ENCODE data around the gene SLC15A1.
A peak's percentile ranks its signal among the peaks of the same experiment; 100 is the strongest.

Gene SLC15A1

DNA sequence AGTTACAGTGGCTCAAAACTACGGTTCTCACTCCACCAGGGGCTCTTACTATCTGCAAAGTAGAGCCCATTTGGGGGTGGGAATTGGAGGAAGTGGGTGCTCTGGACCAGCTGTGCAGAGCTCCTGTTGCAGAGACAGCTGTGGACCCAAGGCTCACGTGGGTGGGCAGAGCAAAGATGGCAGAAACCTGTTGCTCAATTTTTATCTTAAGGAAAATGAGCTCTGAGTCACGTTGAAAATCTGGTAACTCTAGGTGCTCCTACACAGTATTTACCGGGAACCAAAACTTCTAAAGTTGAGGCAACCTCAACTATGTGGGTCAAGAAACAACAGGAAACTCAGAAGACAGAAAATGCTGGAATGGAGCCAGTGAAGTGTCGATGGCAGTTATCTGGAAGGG is 30.2 kb upstream of the SLC15A1 start:
- in situ Hi-C loops (cut with HindIII; ENCODE audit: low pct_ligation_motif_present, low pct_unique_long_range_greater_than_20kb, low sequenced_read_pairs), result no loop called here
- DNase-seq, result no peak

DNA sequence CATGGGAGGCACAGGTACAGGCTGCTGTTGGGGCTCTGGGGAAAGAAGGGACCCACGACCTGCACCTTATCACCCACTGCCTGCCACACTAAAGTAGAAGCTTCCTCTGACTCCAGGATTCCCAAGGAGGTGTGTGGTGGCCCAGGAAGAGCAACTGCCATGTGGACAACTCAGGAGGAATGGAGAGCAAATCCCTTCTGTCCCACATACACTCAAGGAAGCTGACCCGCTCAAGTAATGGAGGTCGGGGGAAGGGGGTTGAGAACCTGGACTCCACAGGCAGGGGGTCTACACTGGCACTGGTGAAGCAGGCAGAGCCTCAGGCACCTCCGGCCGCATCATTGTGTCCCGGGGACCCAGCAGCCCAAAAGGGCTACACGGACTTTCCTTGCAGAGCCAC is 29.4 kb upstream of the SLC15A1 start:
- no peak for DNase-seq
- in situ Hi-C loops (cut with HindIII; ENCODE audit: low pct_ligation_motif_present, low pct_unique_long_range_greater_than_20kb, low sequenced_read_pairs), result no loop called here

DNA sequence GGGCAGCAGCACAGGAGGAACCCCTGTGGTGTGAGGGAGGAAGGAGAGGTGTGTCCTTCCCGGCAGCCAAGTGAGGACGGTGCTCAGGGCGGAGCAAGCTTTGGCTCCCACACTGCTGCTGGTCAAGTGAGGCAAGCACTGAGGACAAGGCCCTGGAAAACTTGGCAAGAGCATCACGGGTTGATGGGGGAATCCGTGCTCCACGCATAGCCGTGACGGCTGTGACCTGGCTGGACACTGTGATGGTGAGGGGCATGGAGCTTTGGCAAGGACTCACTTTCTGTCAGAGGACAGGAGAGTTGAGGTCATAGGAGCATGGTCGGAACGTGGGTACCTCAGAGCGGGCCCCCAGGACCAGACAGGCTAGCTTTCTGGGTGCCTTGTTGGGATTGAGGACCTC is 29.0 kb upstream of the SLC15A1 start:
- no peak for DNase-seq
- in situ Hi-C loops (cut with HindIII; ENCODE audit: low pct_ligation_motif_present, low pct_unique_long_range_greater_than_20kb, low sequenced_read_pairs), result no loop called here

DNA sequence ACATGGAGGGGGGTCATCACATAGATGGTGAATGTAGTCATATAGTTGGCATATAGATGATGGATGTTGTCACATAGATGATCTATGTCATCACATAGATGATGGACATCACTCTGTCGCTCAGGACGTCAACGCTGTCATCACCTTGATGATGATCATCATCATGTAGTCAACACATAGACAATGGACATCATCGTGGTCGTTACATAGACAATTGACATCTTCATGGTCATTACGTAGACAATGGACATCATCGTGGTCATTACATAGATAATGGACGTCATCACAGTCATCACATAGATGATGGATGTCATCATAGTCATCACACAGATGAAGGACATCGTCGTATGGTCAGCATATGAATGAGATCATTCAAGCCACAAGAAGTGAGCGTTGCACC is 28.6 kb upstream of the SLC15A1 start:
- in situ Hi-C loops (cut with HindIII; ENCODE audit: low pct_ligation_motif_present, low pct_unique_long_range_greater_than_20kb, low sequenced_read_pairs), result no loop called here
- DNase-seq, result no peak

DNA sequence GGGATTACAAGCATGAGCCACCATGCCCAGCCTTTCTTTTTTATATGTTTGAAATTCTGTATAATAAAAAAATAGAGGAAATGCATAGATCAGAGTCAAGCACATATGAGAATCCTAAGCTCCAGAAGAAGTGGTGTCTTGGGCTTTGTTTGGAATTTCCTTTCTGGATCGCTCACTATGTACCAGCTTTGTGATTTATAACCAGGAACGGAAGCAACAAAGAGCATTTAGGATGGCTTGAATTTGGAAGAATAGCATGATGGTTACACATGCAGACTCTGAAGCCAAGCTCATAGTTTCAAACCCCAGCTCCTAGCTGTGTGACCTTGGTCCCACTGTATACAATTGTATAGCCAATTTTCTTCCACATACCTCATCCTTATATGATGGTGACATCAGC is 28.0 kb upstream of the SLC15A1 start:
- no peak for DNase-seq
- in situ Hi-C loops (cut with HindIII; ENCODE audit: low pct_ligation_motif_present, low pct_unique_long_range_greater_than_20kb, low sequenced_read_pairs), result no loop called here

DNA sequence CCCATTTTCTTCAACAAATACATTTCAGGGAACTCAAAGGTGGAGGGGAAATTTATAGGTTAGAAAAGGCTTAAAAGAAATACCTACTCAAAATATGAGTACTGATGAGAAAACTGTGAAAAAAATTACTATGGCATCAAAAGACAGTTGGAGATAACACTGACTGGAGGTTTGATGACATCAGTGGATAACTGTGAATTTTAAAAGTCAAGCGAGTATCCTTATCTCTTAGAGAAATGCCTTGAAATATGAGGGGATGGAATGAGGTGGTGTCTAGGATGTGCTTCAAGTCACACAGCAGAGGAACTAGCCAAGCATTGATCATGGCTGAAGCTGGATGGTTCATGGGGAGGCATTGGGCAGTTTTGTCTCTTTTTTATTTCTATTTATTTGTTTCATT is 27.2 kb upstream of the SLC15A1 start:
- in situ Hi-C loops (cut with HindIII; ENCODE audit: low pct_ligation_motif_present, low pct_unique_long_range_greater_than_20kb, low sequenced_read_pairs), result no loop called here
- DNase-seq, result no peak

DNA sequence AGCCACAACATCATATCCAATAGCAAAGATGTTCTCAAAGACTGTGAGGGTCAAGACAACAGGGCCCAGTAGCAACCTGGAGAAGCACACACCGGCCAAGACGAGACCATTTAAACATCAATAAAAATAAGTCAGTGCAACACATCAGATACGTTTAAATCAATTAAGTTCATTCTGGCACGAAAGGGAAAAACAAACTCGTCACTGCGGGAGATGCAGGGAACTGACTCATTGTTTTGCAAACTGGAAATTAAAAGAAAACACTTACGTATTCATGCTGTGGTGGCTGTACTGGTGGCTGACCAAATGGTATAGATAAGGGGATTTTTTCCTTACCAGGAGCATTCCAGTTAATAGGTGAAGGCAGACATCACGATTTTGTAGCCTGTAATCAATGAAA is 26.3 kb upstream of the SLC15A1 start:
- in situ Hi-C loops (cut with HindIII; ENCODE audit: low pct_ligation_motif_present, low pct_unique_long_range_greater_than_20kb, low sequenced_read_pairs), result no loop called here
- DNase-seq, result no peak

DNA sequence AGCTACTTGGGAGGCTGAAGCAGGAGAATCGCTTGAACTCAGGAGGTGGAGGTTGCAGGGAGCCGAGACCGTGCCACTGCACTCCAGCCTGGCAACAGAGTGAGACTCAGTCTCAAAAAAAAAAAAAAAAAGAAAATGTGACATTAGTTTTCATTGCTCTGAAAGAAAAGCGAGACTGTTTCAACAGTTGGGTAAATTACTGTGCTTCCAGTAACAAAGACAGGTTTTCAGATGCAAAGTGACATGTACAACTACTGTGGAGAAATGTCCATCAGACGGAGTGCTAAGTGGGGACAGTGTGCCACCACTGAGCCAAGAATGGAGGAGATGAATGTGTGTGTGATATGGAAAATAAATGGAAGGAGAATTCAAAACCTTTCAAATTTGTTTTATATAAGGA is 24.2 kb upstream of the SLC15A1 start:
- no peak for DNase-seq
- in situ Hi-C loops (cut with HindIII; ENCODE audit: low pct_ligation_motif_present, low pct_unique_long_range_greater_than_20kb, low sequenced_read_pairs), result no loop called here

DNA sequence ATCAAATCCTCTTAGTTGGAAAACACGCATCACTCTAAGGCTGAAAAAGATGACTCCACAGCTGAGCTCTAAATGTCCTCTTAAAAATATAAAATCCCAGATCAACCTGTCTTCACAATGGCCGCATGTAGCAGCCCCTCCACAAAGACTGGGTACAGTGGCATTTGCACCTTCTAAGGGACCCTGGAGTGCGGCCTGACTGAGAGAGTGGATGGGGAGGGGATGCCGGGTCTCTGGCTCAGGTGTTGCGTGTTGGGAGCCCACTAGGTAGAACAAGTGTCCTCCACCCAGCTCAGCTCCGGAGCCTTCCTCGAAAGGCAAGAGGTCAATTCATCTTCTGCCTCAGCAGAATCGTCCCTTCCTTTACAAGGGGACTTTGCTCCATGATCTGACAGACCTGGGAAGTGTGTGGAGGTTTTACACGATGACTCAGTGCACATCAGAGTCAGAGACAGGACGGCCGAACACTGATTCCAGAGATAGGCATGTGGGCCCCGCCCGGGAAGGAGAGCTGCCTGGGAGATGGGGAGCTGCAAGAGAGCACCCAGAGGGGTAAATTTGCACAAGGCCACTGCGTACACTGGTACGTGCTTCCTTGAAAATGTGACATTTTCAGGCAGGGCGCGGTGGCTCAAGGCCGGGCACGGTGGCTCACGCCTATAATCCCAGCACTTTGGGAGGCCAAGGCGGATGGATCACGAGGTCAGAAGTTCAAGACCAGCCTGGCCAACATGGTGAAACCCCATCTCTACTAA is 23.5 kb upstream of the SLC15A1 start:
- in situ Hi-C loops (cut with HindIII; ENCODE audit: low pct_ligation_motif_present, low pct_unique_long_range_greater_than_20kb, low sequenced_read_pairs), result no loop called here
- peak; percentile 78 for DNase-seq

DNA sequence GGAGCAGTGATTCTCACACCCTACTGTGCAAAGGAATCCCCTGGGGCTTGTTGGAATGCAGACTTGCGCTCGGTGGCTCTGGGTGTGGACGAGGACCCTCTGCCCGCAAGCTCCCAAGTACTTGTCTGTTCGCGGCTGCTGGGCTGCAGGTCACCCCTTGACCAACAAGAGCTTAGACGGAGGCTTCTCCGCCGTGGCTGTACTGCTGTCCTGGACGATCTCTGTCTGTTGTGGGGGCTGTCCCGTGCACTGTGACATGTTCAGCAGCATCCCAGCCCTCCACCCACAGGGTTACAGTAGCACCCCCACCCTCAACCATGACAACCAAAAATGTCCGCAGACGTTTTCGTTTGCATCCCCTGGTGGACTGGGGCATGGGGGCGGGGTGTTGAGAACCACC is 22.9 kb upstream of the SLC15A1 start:
- in situ Hi-C loops (cut with HindIII; ENCODE audit: low pct_ligation_motif_present, low pct_unique_long_range_greater_than_20kb, low sequenced_read_pairs), result no loop called here
- no peak for DNase-seq

DNA sequence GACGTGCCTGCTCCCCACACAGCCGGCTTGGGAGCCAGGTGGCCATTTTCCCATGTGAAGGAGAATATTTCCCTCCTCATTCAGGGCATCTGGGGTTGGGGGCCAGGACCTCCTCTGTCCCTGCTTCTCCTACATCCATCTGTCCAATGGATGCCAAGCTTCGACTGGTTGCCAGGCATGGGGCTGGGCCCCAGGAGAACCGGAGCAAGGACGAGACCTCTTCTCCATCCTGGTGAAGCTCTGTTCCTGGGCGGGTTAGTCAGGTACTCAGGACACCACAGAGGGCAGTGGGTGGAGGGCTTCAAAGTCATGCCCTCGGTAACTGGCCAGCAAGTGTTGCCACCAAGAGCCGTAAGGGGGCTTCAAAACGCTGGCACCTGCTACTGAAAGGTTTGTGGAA is 22.3 kb upstream of the SLC15A1 start:
- in situ Hi-C loops (cut with HindIII; ENCODE audit: low pct_ligation_motif_present, low pct_unique_long_range_greater_than_20kb, low sequenced_read_pairs), result no loop called here

DNA sequence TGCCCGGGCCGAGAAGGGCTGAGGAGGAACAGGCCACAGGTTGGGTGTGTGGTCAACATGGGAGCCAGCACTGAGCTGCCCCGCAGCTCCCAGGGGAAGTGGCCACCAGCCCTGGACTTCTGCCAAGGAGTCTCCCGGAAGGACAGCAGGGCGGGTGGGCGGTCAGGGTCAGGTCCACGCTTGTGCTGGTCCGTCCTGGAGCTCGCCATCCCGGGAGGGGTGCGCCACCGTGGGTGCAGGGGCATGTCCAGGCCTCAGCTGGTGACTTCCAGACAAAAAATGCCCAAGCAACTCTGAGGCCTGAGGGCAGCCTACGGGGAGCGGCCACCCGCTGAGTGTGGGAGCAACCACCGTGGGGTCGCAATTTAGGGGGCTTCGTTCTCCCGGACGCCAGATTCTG is 21.4 kb upstream of the SLC15A1 start:
- DNase-seq, result no peak

More for the DNA sequence above, 22.3 kb upstream of the SLC15A1 start:
- no peak for DNase-seq

DNA sequence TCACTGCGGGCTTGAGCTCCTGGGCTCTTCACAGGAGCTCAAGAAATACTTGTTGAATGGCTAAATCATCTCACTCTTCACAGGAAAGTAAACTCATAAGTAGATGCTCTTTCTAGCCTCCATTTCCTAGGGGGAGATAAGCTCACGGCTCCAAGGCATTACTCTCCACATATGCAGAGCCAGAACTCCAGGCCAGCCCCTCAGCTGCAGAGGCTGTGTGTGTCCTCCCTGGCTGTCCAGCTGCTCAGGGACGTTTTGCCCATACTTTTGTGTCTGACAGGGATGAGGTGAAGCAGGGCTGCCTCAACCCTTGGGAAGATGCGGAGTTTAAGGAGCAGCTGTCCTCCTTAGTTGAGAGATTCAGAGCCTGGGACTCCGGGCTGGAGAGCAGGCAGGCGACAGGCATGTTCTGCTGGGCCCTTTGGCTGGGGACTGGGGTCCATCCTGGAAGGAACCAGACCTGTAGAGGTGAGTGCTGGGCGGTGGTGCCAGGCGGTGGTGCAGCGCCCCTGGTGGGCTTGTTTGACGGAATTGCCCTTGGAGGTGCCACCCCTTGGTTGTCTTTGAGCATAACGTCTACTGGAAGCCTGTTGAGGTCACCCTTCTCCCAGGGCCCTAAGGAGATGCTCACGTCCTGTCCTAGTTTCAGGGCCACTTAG is 20.5 kb upstream of the SLC15A1 start:
- no peak for DNase-seq
- in situ Hi-C loops (cut with HindIII; ENCODE audit: low pct_ligation_motif_present, low pct_unique_long_range_greater_than_20kb, low sequenced_read_pairs), result no loop called here

More for the DNA sequence above, 21.4 kb upstream of the SLC15A1 start:
- in situ Hi-C loops (cut with HindIII; ENCODE audit: low pct_ligation_motif_present, low pct_unique_long_range_greater_than_20kb, low sequenced_read_pairs), result no loop called here

DNA sequence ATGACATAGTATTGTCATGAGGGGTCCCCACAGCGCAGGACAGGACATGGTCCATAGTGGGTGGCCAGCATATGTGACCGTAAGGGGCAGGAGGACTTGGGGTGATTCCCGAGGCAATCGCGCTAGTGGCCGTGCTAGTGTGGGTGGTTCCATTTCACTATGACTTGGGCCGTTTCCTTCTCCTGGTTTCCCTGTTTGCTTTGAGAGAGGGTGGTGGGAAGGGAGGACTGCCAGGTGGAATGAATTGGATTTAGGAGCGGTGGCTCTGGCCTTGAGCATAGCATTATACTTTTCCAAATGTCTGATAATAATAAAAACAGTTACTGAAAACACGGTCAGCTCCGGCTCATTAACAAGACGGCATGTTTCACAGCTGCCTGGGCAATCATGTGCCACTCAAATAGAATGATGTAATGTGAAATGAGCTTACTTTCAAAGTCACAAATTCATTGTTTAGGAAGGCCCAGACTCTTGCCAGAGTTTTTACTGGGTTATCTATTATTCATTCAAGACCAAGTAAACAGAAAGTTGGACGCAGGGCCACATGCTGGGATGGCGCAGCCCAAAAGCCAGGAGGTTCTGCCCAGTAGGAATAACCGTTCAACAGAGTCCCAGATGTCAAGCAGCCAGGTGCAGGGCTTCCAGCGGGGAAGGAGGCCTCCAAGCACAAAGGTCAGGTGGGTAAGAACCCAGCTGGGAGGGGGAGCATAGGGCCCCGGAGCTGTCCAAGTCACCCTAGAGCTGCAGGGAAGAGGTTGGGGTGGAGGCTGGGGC is 19.6 kb upstream of the SLC15A1 start:
- DNase-seq, result no peak
- in situ Hi-C loops (cut with HindIII; ENCODE audit: low pct_ligation_motif_present, low pct_unique_long_range_greater_than_20kb, low sequenced_read_pairs), result no loop called here

DNA sequence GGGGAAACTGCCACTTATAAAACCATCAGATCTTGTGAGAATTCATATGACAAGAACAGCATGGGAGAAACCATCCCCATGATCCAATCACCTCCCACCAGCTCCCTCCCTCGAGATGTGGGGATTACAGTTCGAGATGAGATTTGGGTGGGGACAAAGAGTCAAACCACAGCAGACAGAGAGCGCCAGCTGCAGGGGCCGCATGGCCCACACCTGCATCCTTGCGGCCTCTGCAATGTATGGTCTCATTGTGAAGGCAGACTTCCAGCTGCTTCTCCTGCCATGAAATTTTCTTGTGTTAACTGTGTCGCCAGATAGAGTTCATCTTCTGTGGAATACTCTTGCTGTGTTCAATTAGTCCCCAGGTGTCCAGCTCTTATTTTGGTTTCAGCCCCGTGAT is 17.3 kb upstream of the SLC15A1 start:
- in situ Hi-C loops (cut with HindIII; ENCODE audit: low pct_ligation_motif_present, low pct_unique_long_range_greater_than_20kb, low sequenced_read_pairs), result no loop called here
- no peak for DNase-seq

DNA sequence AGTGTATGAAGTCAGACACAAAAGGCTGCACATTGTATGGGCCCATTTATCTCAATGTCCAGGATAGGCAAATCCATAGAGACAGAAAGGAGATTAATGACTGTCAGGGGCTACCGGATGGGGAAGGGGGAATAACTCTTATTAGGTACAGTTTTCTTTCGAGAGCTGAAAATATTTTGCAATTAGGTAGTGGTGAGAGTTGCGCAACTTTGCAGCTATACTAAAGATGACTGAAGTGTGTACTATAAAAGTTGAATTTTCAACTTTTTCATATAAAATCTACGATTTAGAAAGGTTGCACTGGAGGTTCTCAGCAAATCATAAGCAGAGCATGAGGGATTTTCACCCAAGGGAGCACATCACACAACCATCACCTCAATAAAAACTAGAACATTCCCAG is 16.1 kb upstream of the SLC15A1 start:
- no peak for DNase-seq
- in situ Hi-C loops (cut with HindIII; ENCODE audit: low pct_ligation_motif_present, low pct_unique_long_range_greater_than_20kb, low sequenced_read_pairs), result no loop called here

DNA sequence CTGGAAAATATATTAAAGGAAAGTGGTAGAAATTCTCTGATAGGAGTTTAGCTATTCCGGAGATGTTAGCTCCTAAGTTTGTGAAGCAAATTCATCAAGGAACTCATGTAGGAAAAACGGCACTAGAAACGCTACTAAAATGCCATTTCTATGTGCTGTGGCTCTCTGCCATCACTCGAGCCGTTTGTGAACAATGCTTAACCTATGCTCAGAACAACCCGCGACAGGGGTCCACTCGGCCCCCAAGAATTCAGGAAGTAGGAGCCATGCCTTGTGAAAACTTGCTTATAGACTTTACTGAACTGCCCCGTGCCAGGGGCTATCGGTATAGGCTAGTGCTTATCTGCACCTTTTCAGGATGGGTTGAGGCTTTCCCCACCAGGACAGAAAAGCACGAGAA is 14.2 kb upstream of the SLC15A1 start:
- no peak for DNase-seq
- in situ Hi-C loops (cut with HindIII; ENCODE audit: low pct_ligation_motif_present, low pct_unique_long_range_greater_than_20kb, low sequenced_read_pairs), result no loop called here

DNA sequence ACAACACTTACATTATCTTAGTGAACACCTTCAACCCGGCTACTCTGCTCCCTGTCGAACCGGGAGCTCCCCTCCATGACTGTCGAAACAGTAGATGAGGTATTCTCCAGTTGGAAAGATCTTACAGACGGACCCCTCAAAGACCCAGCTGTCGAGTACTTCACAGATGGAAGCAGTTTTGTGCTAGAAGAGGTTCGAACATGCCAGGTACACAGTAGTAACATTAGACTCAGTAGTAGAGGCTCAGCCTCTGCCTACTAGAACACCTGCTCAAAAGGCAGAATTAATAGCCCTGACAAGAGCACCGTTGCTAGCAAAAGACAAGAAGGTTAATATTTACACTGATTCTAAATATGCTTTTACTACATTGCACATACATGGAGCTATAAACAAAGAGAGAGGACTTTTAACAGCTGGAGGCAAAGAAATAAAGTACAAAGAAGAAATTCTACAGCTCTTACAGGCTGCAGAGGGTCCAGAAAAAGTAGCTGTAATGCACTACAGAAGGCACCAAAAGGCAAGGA is 13.6 kb upstream of the SLC15A1 start:
- DNase-seq, result no peak
- in situ Hi-C loops (cut with HindIII; ENCODE audit: low pct_ligation_motif_present, low pct_unique_long_range_greater_than_20kb, low sequenced_read_pairs), result no loop called here

DNA sequence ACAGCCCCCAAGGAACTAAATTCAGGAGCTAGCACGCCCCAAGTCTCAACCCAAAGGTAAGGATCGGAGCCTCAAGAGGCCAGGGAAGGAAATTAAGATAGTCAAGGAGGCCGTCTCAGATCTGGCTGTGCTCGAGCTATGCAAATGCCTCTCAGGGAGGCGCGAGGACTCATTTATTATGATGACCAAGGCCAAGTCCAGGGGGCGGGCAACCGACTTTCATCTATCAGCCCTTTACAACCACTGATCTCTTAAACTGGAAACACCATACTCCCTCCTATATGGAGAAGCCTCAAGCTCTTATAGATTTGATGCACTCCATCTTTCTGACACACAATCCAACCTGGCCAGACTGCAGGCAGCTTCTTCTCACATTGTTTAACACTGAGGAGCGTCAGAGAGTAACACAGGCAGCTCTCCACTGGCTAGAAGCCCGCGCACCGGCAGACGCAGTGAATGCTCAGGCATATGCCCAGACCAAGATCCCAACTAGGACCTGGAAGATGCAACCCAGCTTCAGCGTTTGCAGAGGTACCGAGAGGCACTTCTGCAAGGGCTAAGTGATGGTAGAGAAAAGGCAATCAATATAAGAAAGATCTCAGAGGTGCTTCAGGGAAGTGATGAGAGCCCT is 9.6 kb upstream of the SLC15A1 start:
- no peak for DNase-seq
- in situ Hi-C loops (cut with HindIII; ENCODE audit: low pct_ligation_motif_present, low pct_unique_long_range_greater_than_20kb, low sequenced_read_pairs), result no loop called here

Data from ACHN (cell line).